Right atrium auricular region (tissue), 2 donors: Measurements from ENCODE around the gene NCKAP5. TPM values are rescaled to one million over a fixed set of nuclear protein-coding genes. Genes with fewer than 3 reads are reported as not detected.
A peak's percentile ranks its signal among the peaks of the same experiment; 100 is the strongest.

Source experiments
- DNase-seq: peaks from one replicate; pipeline ENCODE4 v3.0.0-alpha.2; 2019; ENCODE audit warnings: low spot score
- H3K27ac ChIP-seq, 2 donors: fragments of 200-600 bp; sonication (generic); 1 replicate in 1 of 2; 2 replicates in 1 of 2; pipeline ENCODE4 v1.5.1; 2016 to 2019
- H3K27me3 ChIP-seq, 2 donors: fragments of 200-600 bp; sonication (generic); one replicate each; pipeline versions ENCODE4 v1.5.1 to v1.6.0; 2017 to 2019
- H3K36me3 ChIP-seq: fragments of 200-600 bp; sonication (generic); one replicate; pipeline ENCODE4 v1.5.1; 2016
- H3K4me1 ChIP-seq, 2 donors: fragments of 200-600 bp; sonication (generic); one replicate each; pipeline versions ENCODE4 v1.5.1 to v1.6.0; 2017 to 2019
- H3K4me3 ChIP-seq, 2 donors: fragments of 200-600 bp; sonication (generic); 1 replicate in 1 of 2; 2 replicates in 1 of 2; pipeline ENCODE4 v1.5.1; 2017 to 2019; ENCODE audit warnings: mild to moderate bottlenecking in 1 of 2, moderate library complexity in 1 of 2
- H3K9me3 ChIP-seq, 2 donors: fragments of 200-600 bp; sonication (generic); one replicate each; pipeline ENCODE4 v1.5.1; 2019
- total RNA-seq, 2 donors: library from RNA; depleted of rRNA; stranded (reverse); fragments of >200 nt; gene quantifications; one replicate each; pipeline ENCODE4 v1.1.0, GENCODE V29; 2016
- TF ChIP-seq, protein P1 (sequence below), 2 donors: fragments of 200-600 bp; sonication (generic); IDR thresholded peaks; one replicate each; pipeline ENCODE4 v1.5.1; 2019; ENCODE audit warnings: antibody characterized with exemption in 2 of 2

Gene NCKAP5
- total RNA-seq, 2 donors from 2014 or later, result 3.6 to 5.4 TPM

- Histone ChIP-seq H3K9me3 (no peaks in the 10 kb centered on the region), H3K27me3 (no peaks in the 10 kb centered on the region), H3K27ac (peak overlapping the region in 1 of 2 donors; percentile 2), H3K4me3 (no peak overlapping the region), H3K36me3 (no peaks in the 10 kb centered on the region), H3K4me1 (no peaks in the 10 kb centered on the region)
- TF ChIP-seq, protein P1, sequence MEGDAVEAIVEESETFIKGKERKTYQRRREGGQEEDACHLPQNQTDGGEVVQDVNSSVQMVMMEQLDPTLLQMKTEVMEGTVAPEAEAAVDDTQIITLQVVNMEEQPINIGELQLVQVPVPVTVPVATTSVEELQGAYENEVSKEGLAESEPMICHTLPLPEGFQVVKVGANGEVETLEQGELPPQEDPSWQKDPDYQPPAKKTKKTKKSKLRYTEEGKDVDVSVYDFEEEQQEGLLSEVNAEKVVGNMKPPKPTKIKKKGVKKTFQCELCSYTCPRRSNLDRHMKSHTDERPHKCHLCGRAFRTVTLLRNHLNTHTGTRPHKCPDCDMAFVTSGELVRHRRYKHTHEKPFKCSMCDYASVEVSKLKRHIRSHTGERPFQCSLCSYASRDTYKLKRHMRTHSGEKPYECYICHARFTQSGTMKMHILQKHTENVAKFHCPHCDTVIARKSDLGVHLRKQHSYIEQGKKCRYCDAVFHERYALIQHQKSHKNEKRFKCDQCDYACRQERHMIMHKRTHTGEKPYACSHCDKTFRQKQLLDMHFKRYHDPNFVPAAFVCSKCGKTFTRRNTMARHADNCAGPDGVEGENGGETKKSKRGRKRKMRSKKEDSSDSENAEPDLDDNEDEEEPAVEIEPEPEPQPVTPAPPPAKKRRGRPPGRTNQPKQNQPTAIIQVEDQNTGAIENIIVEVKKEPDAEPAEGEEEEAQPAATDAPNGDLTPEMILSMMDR (IDR thresholded peaks at IDR 0.05), result no peak
- no peak for DNase-seq
These were observed 133.1 kb downstream of the NCKAP5 start for GRCh38 chr2:133434959-133435668.

GRCh38 chr2:133433455-133434451, 134.5 kb downstream of the NCKAP5 start:
- Histone ChIP-seq H3K36me3 (no peaks in the 10 kb centered on the region), H3K9me3 (peaks cover 0 to 3% of the 10 kb centered on the region in 2 donors), H3K4me1 (no peaks in the 10 kb centered on the region), H3K27ac (no peak overlapping the region), H3K27me3 (no peaks in the 10 kb centered on the region), H3K4me3 (no peak overlapping the region)
- no peak for DNase-seq
- TF ChIP-seq, protein P1 (IDR thresholded peaks at IDR 0.05), result no peak

DNA sequence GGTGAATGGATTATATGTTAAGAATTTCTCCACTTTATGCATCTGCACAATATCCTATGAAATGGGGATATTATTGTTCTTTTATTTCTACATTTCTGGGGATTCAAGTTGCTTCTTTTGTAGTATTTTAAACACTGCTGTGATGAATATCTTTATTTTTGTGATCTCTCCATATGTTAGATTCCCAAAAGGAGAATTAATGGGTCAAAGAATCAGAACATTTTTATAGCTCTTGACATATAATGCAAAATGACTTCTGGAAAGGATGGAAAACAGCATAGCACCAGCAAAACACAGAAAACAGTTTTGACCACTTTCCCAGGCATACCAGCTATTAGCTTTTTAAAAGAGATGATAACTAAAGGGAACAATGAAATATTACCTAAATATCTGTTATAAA, 135.5 kb downstream of the NCKAP5 start:
- TF ChIP-seq, protein P1 (IDR thresholded peaks at IDR 0.05), result no peak
- no peak for DNase-seq
- Histone ChIP-seq H3K4me1 (no peaks in the 10 kb centered on the region), H3K9me3 (peaks cover 0 to 3% of the 10 kb centered on the region in 2 donors), H3K27ac (no peak overlapping the region), H3K27me3 (no peaks in the 10 kb centered on the region), H3K4me3 (no peak overlapping the region), H3K36me3 (no peaks in the 10 kb centered on the region)

DNA sequence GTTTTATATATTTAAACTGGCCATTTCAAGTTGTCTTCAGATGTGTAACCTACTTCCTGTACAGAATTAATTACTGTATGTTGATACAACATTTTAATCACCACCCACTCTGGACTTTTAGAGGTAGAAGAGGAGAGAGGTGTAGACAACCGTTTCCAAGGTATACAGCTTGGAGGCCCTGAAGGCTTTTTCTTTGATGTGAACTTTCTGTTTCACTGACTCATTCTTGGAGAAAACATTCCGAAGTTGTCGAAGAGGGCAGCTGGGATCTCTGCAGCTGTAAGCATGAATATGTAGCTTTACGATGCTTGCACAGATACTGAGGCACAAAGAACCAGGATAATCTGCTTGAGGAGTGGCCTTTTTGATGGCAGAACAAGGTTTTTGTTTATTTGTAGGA, 137.0 kb downstream of the NCKAP5 start:
- no peak overlapping the region for H3K27ac ChIP-seq
- peaks cover 0 to 3% of the 10 kb centered on the region in 2 donors for H3K9me3 ChIP-seq
- no peaks in the 10 kb centered on the region for H3K36me3 ChIP-seq
- H3K27me3 ChIP-seq, result no peaks in the 10 kb centered on the region
- no peak overlapping the region for H3K4me3 ChIP-seq
- no peaks in the 10 kb centered on the region for H3K4me1 ChIP-seq
- DNase-seq, result no peak
- TF ChIP-seq, protein P1 (IDR thresholded peaks at IDR 0.05), result no peak

DNA sequence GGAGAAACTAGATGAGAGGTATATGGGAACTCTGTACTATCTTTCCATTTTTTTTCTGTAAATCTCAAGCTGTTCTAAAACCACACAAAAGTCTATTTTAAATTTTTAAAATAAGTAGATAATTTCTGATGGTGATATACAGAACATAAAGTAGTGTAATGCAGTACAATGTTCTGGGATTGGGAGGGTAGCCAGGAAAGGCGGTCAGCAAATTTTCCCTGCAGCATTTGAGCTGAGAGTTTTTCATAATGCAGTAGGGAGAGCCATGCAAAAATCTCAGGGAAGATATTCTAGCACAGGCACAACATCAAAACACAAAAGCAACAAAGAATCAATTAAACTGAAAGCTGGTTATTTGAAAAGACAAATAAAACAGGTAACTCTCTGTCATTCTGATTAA, 141.5 kb downstream of the NCKAP5 start:
- TF ChIP-seq, protein P1 (IDR thresholded peaks at IDR 0.05), result no peak
- peaks cover 0 to 3% of the 10 kb centered on the region in 2 donors for H3K9me3 ChIP-seq
- no peak overlapping the region for H3K4me3 ChIP-seq
- DNase-seq, result no peak
- no peaks in the 10 kb centered on the region for H3K27me3 ChIP-seq
- peaks cover 0 to 3% of the 10 kb centered on the region in 2 donors for H3K4me1 ChIP-seq
- H3K36me3 ChIP-seq, result no peaks in the 10 kb centered on the region
- H3K27ac ChIP-seq, result no peak overlapping the region
